HG03108 (cell line): ENCODE results near the gene SH2D1B.

Experiments used
- ATAC-seq: cut with Tn5 transposase; IDR thresholded peaks from one replicate; pipeline ENCODE4 v1.9.1; 2021; ENCODE audit warnings: moderate library complexity; ENCODE audit not compliant: unreplicated experiment

Gene SH2D1B

DNA sequence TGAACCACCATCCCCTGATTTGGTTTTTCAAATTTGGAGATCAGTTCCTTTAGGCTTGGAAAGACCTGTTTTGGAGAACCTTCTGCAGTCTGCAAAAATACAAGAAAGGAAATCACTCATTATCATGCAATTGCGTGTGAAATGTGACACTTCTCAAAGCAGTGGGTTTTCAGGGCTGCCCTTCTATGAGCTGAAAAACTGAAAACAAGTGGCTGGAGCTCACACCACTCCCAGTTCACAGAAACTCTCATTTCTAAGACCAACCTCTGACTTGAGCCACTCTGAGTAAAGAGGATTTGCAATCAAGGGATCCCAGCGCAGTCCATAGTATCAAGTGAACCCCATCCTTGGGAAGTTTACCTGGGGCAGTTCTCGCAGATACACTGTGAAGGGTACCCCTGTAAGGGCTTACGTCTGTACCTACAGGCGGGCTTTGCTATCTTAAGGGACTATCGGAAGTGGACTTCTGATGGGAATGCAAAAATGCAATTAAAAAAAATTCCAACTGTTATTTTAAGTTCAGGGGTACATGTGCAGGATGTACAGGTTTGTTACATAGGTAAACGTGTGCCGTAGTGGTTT lies 12.8 kb downstream of the SH2D1B start:
- no peak for ATAC-seq

GRCh38 chr1:162397943-162398560 lies 13.9 kb downstream of the SH2D1B start:
- ATAC-seq = no peak

DNA sequence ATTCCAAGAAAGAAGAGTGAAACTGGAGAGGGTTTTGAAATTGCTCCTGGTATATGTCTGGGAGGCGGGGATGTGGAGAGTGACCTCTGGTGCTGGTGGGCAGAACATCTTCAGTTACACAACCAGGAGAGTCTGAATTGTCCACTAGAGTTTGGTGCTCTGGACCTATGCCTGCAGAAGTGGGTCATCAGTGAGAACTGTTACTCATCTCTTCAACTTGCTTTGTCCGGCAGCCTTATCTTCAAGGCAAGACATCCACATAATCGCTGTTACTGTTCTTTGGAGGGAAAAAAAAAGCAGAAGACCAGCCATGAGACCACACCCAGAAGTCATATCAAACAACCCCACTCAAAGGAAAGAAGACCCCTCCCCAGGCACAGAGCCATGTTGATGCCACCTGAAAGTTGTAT lies 14.9 kb downstream of the SH2D1B start:
- no peak for ATAC-seq

GRCh38 chr1:162396201-162396906 lies 15.6 kb downstream of the SH2D1B start:
- ATAC-seq = no peak

DNA sequence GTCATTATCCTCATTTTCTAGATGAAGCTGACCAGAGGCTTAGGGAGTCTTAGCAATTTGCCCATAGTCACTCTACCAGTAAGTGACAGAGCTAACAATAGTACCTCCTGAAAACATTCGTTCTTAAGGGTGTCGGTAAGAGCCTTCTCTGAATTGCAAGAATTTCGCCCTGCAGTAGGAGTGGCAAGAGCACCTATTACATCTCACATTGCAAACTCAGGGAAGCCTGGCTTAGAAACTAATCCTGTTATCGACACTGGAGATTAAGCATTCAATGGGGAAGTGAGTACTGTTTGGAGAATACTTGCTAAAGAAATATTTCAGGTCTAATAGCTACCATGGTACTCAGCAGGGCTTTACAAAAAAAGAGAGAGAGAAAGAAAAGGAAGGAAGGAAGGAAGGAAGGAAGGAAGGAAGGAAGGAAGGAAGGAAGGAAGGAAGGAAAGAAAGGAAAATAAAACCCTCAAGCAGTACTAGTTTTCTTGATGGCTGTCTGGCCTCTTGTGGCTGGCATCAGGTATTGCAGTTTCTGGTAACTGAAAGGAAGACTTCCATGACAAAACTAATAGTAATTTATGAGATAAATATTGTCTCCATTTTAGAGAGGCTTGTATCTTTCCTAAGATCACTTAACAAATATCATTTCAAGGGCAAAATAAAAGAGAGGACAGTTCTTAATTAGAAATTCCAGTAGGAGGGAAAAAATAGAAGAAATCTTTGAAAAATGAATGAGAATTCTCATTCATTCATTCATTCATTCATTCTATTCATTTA lies 20.0 kb downstream of the SH2D1B start:
- no peak for ATAC-seq

- no peak for ATAC-seq
Observed at GRCh38 chr1:162390396-162391185, 21.3 kb downstream of the SH2D1B start.

- no peak for ATAC-seq
Observed at GRCh38 chr1:162389971-162390370, 22.0 kb downstream of the SH2D1B start.

GRCh38 chr1:162389021-162389818 lies 22.7 kb downstream of the SH2D1B start:
- ATAC-seq = no peak

- no peak for ATAC-seq
Observed at GRCh38 chr1:162388615-162389014, 23.3 kb downstream of the SH2D1B start.

GRCh38 chr1:162388083-162388594 lies 23.8 kb downstream of the SH2D1B start:
- ATAC-seq = no peak

DNA sequence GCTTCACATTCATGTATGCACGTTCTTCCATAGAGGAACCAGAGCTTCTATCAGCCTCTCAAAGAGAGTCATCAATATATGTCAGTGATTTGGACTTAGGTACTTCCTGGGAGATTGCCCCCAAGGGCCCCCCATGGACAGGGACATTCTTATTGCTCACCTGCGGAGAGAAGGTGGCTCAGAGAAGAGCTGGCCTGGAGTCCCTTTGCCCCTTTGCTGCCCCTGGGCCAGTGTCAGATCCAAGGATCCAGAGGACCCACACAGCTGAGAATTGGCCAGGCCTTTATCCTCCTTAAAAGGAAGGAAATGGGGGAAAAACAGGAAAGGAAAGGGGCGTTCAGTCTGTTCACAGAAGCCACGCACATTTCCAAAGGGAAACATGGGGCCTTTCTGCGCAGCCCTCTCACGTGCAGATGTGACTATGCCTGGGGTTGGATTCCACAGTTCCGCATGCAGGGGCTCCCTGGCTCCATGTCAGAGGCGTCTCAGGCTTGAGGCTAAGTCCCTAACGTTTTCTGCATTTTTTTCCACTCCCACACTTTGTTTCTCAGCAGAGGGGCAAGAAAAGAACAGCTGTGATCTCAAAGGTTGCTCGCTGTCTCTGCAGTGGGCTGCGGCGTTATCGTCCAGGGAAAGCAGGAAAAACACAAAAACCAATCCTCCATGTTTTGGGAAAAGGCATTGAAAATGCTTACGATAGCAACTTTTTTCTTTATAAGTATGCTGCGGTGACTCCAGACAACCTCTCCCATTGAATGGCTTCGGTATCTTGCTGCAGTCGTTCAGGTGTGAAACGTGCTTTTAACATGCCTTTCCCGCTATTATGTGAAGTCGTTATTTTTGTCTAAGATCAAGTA lies 24.5 kb downstream of the SH2D1B start:
- no peak for ATAC-seq

DNA sequence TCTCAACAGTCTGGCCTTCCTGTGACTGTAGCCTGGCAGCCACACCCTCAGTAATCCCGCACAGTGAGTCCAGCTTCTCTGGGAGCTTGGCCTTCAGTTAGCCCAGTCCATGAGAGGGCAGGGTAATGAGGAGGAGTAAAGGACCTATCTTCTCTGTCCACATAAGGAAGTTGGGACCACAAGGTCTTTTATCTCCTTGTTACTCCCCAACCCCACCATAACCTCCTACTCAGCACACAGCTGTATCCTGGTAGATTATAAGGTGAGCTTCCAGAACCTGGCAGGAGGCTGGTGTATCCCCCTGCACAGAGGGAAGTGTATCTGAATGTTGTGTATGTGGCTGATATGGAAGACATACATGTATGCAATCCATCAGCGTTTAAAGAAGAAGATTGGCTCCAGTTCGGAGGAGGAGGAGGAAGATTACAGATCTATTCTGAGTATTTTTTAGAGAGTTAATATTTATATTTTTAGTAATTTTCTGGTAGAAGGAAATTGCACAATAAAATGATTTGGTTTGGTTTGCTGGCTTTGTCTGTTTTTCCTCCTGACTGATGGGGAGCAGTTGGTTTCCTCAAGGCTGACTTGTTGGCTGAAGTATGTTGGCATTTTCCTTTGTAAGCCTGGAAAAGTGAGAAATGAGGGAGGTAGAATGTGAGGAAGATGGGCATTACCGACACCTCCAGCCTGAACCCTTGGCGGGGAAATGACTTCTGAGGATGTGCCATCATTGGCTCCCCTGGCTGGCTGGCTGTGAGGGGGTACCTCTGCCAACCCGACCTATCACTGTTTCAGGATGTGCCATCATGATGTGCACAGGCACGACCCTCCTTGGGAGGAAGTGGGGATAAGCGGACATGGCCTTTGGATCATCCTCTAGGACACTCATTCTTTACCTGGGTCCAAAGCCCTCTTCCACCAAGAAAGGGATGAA lies 25.4 kb downstream of the SH2D1B start:
- ATAC-seq = no peak

DNA sequence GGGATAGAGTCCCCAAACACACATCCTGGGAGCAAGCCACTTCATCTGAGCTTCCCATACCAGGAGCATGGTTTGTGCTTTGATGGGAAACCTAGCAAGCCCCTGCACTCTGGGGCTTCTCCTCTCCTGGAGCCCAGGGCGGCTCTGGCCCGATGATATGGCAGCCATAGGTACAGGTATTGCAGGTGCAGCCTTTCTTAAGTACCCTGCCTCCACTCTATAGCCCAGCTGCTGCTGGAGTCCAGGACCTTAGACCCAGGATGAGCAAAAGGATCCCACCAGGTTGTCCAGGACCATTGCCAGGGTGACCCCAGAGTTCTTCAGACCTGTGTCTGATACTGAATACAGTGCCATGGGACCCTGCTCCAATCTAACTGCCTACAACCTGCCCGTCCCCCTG lies 26.2 kb downstream of the SH2D1B start:
- no peak for ATAC-seq

DNA sequence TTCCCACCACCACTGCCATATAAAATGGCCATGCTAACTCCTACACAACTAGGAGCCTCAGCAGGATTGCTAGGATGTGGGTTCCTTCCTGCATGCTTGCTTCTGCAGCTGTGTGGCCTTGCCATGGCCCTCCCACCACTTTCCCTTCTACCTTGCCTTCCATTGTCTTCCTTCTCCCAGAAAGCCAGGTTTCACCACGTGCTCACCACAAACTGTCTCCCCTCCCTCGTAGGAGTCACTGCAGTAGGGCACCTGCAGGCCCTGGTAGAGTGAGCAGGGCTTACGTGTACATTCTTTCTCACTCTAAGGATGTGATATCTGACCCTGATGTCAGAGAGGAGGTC lies 26.7 kb downstream of the SH2D1B start:
- ATAC-seq = no peak

GRCh38 chr1:162384601-162385279 lies 27.2 kb downstream of the SH2D1B start:
- ATAC-seq = no peak

DNA sequence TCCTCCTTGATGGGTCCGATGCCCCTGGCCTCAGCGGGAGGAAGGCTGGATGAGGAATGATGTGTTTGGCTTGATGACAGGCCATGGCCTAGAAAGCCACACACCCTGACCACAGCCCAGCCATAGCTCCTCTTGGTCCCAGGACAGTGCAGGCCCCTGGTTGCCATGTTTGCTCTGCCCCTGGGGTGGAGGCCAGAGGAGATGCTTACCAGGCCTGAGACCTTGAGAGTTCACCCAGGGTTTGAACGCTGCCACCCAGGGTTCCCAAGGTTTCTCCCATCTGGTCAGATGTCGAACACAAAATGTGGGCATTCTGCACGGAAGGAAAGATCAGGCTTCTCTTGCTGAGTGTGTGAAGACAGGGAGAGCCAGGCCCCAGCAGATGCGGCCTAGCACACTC lies 27.8 kb downstream of the SH2D1B start:
- no peak for ATAC-seq

- ATAC-seq = no peak
Observed at GRCh38 chr1:162383516-162383915, 28.4 kb downstream of the SH2D1B start.
